Epithelial cell of esophagus (primary cell): ENCODE measurements around the gene LGALS7.
"Not testable (repeated sequence)": the region's sequence is repeated elsewhere in the genome, so short reads cannot be mapped to it uniquely, and the experiment has no call there.

Experiments used
- DNase-seq: peaks from one replicate; pipeline ENCODE4 v3.0.0; 2010; ENCODE audit warnings: low read depth
- H3K4me3 ChIP-seq: 2 replicates; pipeline ENCODE4 v1.5.1; 2011; ENCODE audit warnings: mild to moderate bottlenecking, low read length, control low read depth
- TF ChIP-seq, protein P1 (sequence below): IDR thresholded peaks from 2 replicates; pipeline ENCODE4 v1.5.1; 2011; ENCODE audit warnings: low read depth, mild to moderate bottlenecking, low read length, control low read depth, inconsistent platforms; ENCODE audit not compliant: insufficient read depth; ENCODE audit errors: missing control alignments

Gene LGALS7

GRCh38 chr19:38774181-38774950 lies 1.0 kb upstream of the LGALS7 start:
- no peak for DNase-seq
- TF ChIP-seq, protein P1, sequence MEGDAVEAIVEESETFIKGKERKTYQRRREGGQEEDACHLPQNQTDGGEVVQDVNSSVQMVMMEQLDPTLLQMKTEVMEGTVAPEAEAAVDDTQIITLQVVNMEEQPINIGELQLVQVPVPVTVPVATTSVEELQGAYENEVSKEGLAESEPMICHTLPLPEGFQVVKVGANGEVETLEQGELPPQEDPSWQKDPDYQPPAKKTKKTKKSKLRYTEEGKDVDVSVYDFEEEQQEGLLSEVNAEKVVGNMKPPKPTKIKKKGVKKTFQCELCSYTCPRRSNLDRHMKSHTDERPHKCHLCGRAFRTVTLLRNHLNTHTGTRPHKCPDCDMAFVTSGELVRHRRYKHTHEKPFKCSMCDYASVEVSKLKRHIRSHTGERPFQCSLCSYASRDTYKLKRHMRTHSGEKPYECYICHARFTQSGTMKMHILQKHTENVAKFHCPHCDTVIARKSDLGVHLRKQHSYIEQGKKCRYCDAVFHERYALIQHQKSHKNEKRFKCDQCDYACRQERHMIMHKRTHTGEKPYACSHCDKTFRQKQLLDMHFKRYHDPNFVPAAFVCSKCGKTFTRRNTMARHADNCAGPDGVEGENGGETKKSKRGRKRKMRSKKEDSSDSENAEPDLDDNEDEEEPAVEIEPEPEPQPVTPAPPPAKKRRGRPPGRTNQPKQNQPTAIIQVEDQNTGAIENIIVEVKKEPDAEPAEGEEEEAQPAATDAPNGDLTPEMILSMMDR = no peak
- H3K4me3 ChIP-seq = no peak overlapping the region

DNA sequence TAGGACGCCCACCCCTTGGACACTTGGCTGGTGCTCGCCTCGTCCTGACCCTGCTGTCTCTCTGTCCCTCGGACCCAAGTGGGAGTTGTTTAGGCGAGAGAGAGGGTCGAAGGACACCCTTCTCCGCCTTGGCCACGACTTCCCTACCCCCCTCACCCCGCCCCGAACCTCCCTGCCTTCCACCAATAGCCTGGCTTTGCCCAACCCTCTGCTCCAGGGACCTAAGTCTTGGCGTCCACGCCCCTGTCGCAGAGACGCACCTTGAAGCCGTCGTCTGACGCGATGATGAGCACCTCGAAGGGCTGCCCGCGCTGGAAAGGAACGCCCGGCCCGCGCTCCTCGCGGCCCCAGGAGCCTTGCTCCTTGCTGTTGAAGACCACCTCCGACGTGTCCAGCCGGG lies 1.7 kb downstream of the LGALS7 start:
- not testable (repeated sequence) for H3K4me3 ChIP-seq, DNase-seq

DNA sequence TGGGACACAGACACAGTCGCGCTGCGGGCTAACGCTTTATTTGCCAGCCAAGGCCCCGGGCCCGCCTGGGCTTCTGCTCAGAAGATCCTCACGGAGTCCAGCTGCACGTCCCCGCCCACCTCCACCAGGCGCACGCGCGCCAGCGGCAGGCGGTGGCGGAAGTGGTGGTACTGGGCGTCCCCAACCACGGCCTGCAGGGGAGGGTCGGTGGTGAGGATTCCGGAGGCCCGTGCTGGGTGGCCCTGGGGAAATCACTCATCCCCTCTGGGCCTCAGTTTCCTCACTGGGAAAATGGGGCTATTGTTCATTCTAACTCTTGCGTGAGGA lies 2.4 kb downstream of the LGALS7 start:
- DNase-seq, H3K4me3 ChIP-seq: not testable (repeated sequence)

DNA sequence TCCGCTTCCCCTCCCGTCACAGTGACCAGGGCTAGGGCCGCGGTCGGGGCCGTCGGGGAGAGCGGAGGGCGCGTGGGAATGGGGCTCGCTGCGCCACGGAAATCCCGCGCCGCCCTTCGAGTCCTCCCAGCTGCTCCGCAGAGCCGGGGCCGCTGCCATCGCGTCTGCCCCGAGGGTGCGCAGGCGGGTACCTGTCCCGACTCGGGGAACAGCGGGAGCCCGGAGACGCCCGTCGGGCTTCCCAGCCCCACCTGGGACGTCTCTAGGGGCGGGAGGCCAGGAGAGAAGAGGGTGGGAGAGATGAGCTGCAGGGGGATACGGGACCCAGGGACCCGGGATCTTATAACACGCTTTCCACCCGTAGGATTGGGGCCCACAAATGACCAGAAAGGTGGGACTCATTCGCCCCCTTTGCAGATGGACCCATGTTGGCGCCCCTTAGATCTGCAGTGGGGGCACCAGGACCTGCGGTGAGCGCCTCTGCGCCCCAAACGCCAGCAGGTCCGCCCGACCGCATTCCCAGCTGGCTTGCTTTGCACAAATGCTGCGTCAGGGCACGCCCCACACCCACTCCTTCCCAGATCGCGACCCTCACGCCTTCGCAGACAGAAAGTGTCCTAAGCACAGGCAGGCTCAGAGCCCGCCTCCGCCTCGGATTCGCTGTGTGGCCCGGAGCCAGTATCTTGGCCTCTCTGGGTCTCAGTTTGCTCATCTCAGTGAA lies 2.9 kb downstream of the LGALS7 start:
- not testable (repeated sequence) for DNase-seq, H3K4me3 ChIP-seq

DNA sequence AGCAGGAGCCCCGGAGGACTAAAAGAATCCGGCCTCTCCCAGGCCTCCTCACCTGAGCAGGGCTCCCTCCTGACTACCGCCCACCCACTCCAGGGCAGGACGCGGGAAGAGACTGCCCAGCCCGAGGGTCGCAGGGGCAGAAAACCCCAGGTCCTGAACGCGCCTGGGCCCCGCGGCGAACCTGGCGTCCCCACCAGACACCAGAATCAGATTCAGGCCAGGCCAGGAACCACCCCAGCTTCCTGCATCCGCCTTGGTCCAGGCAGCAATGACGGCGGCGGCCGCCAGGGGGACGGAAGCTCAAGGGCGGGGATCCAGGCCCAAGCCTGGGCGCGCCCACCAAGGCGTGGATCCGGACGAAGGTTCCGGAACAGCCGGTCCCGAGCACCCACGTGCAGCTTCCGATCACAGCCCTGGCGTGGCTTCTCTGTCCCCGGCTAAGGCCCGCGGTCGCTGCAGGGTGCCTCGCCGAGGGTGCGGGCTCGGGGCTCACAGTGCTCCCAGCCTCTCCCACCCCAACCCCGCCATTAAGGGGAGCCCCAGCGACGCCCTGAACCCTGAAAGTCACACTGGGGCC lies 3.6 kb downstream of the LGALS7 start:
- TF ChIP-seq, protein P1 = peak; percentile 75
- DNase-seq = peak; percentile 87
- no peak overlapping the region for H3K4me3 ChIP-seq

GRCh38 chr19:38766276-38767047 lies 6.9 kb downstream of the LGALS7 start:
- no peak overlapping the region for H3K4me3 ChIP-seq
- TF ChIP-seq, protein P1 = no peak
- no peak for DNase-seq

- DNase-seq = no peak
- H3K4me3 ChIP-seq = no peak overlapping the region
- TF ChIP-seq, protein P1 = no peak
These were observed 8.1 kb downstream of the LGALS7 start for GRCh38 chr19:38765214-38765613.

DNA sequence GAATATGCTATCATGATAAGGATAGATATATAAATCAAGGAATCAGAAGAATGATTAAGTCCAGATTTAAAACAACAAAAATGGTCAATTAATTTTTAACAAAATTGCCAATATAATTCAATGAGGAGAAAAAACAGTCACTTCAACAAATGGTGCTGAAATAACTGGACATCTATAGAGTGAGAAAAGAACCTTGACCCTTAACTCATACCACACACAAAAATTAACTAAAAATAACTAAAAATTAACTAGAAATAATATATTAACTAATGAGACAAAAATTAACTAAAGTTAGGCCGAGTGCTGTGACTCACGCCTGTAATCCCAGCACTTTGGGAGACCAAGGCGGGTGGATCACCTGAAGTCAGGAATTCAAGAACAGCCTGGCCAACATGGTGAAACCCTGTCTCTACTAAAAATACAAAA lies 9.5 kb downstream of the LGALS7 start:
- no peak overlapping the region for H3K4me3 ChIP-seq
- TF ChIP-seq, protein P1 = no peak
- no peak for DNase-seq

- not testable (repeated sequence) for H3K4me3 ChIP-seq, DNase-seq
These were observed 11.4 kb downstream of the LGALS7 start for GRCh38 chr19:38761884-38762389.

DNA sequence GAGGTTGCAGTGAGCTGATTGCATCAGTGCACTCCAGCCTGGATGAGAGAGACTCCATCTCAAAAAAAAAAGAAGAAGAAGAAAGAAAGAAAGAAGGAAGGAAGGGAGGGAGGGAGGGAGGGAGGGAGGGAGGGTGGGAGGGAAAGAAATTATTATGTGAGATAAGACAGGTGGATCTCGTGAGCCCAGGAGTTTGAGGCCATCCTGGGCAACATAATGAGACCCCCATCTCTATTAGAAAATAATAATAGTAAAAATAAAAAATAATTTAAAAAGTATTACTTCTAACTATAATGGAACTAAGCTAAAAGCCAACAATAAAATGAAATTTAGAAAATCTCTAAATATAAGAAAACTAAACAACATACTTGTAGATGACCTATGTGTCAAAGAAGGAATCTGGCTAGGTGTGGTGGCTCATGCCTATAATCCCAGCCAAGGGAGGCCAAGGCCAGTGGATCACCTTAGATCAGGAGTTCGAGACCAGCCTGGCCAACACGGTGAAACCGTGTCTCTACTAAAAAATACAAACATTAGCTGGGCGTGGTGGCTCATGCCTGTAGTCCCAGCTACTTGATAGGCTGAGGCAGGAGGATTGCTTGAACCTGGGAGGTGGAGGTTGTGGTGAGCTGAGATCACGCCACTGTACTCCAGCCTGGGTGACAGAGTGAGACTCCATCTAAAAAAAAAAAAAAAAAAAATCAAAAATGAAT lies 12.4 kb downstream of the LGALS7 start:
- H3K4me3 ChIP-seq = not testable (repeated sequence)

More for the DNA sequence above, 12.4 kb downstream of the LGALS7 start:
- not testable (repeated sequence) for DNase-seq
